CD14-positive monocyte (primary cell): Measurements from ENCODE around the gene LTF. TPM values are rescaled to one million over a fixed set of nuclear protein-coding genes. Genes with fewer than 3 reads are reported as not detected.

Experiments
- DNase-seq, 3 donors: peaks; one replicate each; pipeline ENCODE4 v3.0.0-alpha.2; 2011 to 2022
- H2AFZ ChIP-seq: 2 replicates; pipeline ENCODE4 v1.6.0; 2012; ENCODE audit warnings: mild to moderate bottlenecking, low read depth, low read length, inconsistent platforms; ENCODE audit not compliant: insufficient read depth, poor library complexity, severe bottlenecking
- H3K27ac ChIP-seq, 2 donors: 1 replicate in 1 of 2; 2 replicates in 1 of 2; pipeline ENCODE4 v1.5.1; 2012 to 2013; ENCODE audit warnings: low read length in 2 of 2, control low read depth in 1 of 2, inconsistent platforms in 1 of 2, low read depth in 1 of 2, mild to moderate bottlenecking in 1 of 2
- H3K27me3 ChIP-seq, 2 donors: one replicate each; pipeline versions ENCODE4 v1.6.0 to v1.6.1; 2011 to 2013; ENCODE audit warnings: low read length in 2 of 2; ENCODE audit not compliant: control insufficient read depth in 2 of 2, insufficient read depth in 2 of 2
- H3K36me3 ChIP-seq, 2 donors: replicated peaks in 1 of 2; 1 replicate in 1 of 2; 2 replicates in 1 of 2; pipeline versions ENCODE4 v1.5.1 to v1.6.1; 2012 to 2013; ENCODE audit warnings: low read length in 2 of 2, control low read depth in 1 of 2, inconsistent platforms in 1 of 2, mild to moderate bottlenecking in 1 of 2; ENCODE audit not compliant: insufficient read depth in 2 of 2, control insufficient read depth in 1 of 2
- H3K4me1 ChIP-seq, 2 donors: 1 replicate in 1 of 2; 2 replicates in 1 of 2; pipeline versions ENCODE4 v1.5.1 to v1.6.1; 2012 to 2013; ENCODE audit warnings: low read length in 2 of 2, control low read depth in 1 of 2, inconsistent platforms in 1 of 2, mild to moderate bottlenecking in 1 of 2, moderate library complexity in 1 of 2; ENCODE audit not compliant: insufficient read depth in 2 of 2, control insufficient read depth in 1 of 2
- H3K4me2 ChIP-seq: replicated peaks from 2 replicates; pipeline ENCODE3; 2012; ENCODE audit warnings: low read length, moderate library complexity, mild to moderate bottlenecking; ENCODE audit not compliant: poor library complexity, severe bottlenecking; ENCODE audit errors: extremely low read depth
- H3K4me3 ChIP-seq, 3 experiments: fragments of 200-600 bp in 1 of 3; sonication (generic) in 1 of 3; replicated peaks in 1 of 3; 1 replicate in 2 of 3; 2 replicates in 1 of 3; pipeline ENCODE4 v1.5.1; 2011 to 2013; ENCODE audit warnings: low read length in 3 of 3, mild to moderate bottlenecking in 3 of 3, control low read depth in 2 of 3, low read depth in 2 of 3, inconsistent platforms in 1 of 3, moderate library complexity in 1 of 3
- H3K79me2 ChIP-seq: 2 replicates; pipeline ENCODE4 v1.6.0; 2012; ENCODE audit warnings: mild to moderate bottlenecking, control low read depth, inconsistent platforms, low read length, moderate library complexity; ENCODE audit not compliant: insufficient read depth
- H3K9ac ChIP-seq: 2 replicates; pipeline ENCODE4 v1.6.0; 2017; ENCODE audit warnings: low read length, mild to moderate bottlenecking; ENCODE audit not compliant: insufficient read depth, poor library complexity, severe bottlenecking
- H3K9me3 ChIP-seq, 2 donors: replicated peaks in 1 of 2; 1 replicate in 1 of 2; 2 replicates in 1 of 2; pipeline versions ENCODE4 v1.5.1 to v1.6.1; 2012 to 2013; ENCODE audit warnings: low read length in 2 of 2, control low read depth in 1 of 2; ENCODE audit not compliant: control insufficient read depth in 1 of 2, insufficient read depth in 1 of 2
- H4K20me1 ChIP-seq: 2 replicates; pipeline ENCODE4 v1.6.0; 2012; ENCODE audit warnings: mild to moderate bottlenecking, low read length, control low read depth, moderate library complexity; ENCODE audit not compliant: insufficient read depth
- H3K27ac Mint-ChIP-seq, 7 donors: one replicate each; pipeline ENCODE4 v1.8.0; 2020; ENCODE audit warnings: mild to moderate bottlenecking in 7 of 7, mixed read lengths in 7 of 7, moderate library complexity in 6 of 7, inconsistent platforms in 2 of 7
- H3K27me3 Mint-ChIP-seq, 3 donors: one replicate each; pipeline ENCODE4 v1.8.0; 2021 to 2022; ENCODE audit warnings: low read depth in 3 of 3, mild to moderate bottlenecking in 3 of 3, mixed read lengths in 3 of 3, moderate library complexity in 3 of 3, inconsistent platforms in 1 of 3
- H3K36me3 Mint-ChIP-seq, 2 donors: one replicate each; pipeline ENCODE4 v1.8.0; 2020; ENCODE audit warnings: mixed read lengths in 2 of 2, inconsistent platforms in 1 of 2, mild to moderate bottlenecking in 1 of 2
- H3K4me1 Mint-ChIP-seq: one replicate; pipeline ENCODE4 v1.8.0; 2020; ENCODE audit warnings: mild to moderate bottlenecking, mixed read lengths
- H3K4me3 Mint-ChIP-seq, 2 donors: one replicate each; pipeline ENCODE4 v1.8.0; 2020; ENCODE audit warnings: mild to moderate bottlenecking in 2 of 2, mixed read lengths in 2 of 2, moderate library complexity in 1 of 2
- H3K9me3 Mint-ChIP-seq, 7 donors: one replicate each; pipeline ENCODE4 v1.8.0; 2020 to 2022; ENCODE audit warnings: mixed read lengths in 7 of 7, mild to moderate bottlenecking in 6 of 7, moderate library complexity in 6 of 7, inconsistent platforms in 2 of 7
- CTCF ChIP-seq: fragments of 200-600 bp; IDR thresholded peaks from one replicate; pipeline ENCODE4 v1.8.0; 2022; ENCODE audit warnings: antibody characterized with exemption, mild to moderate bottlenecking
- WGBS: methylation state at CpG from one replicate; pipeline ENCODE4 v1.1.5; 2013; ENCODE audit warnings: missing lambda C conversion rate; ENCODE audit not compliant: insufficient coverage; 5-methylcytosine and 5-hydroxymethylcytosine counted together
- intact Hi-C, 2 donors: fragments of 100-400 bp; cut with micrococcal nuclease; formaldehyde crosslinking; loops; one replicate each; pipeline versions ENCODE4 v1.15.0 to v1.15.1; 2023
- polyA plus RNA-seq, 3 donors: library from polyadenylated mRNA; depleted of rRNA in 1 of 3; unstranded in 2 of 3; stranded (reverse) in 1 of 3; fragments of 300-500 nt in 2 of 3; fragments of >200 nt in 1 of 3; fragmentation: Illumina TruSeq in 2 of 3; gene quantifications; 1 replicate in 2 of 3; 2 replicates in 1 of 3; pipeline ENCODE4 v1.2.3, GENCODE V29; 2012 to 2021

The LTF gene
- polyA plus RNA-seq, 3 donors = not detected

GRCh38 chr3:46407970-46408369 lies 56.7 kb downstream of the LTF start:
- Histone ChIP-seq H3K4me3 (peak overlapping the region; percentile 34 to 74 (median 55)), H3K27ac (peak overlapping the region; percentile 97 to 100), H3K4me1 (peaks cover 43 to 55% of the 10 kb centered on the region in 2 donors), H3K9me3 (no peaks in the 10 kb centered on the region), H3K79me2 (peaks cover 10% of the 10 kb centered on the region), H2AFZ (peak overlapping the region; percentile 56), H3K4me2 (peak overlapping the region; percentile 68), H3K9ac (peak overlapping the region; percentile 85), H3K36me3 (peaks cover 6 to 9% of the 10 kb centered on the region in 2 donors), H3K27me3 (no peaks in the 10 kb centered on the region), H4K20me1 (no peaks in the 10 kb centered on the region)
- WGBS = 93% methylated on average over 6 of the region's 7 CpGs
- Mint-ChIP-seq H3K4me1 (peaks cover 67% of the 10 kb centered on the region), H3K9me3 (no peaks in the 10 kb centered on the region), H3K4me3 (peak overlapping the region; percentile 81 to 95), H3K27me3 (peaks cover 0 to 8% (median 0%) of the 10 kb centered on the region in 3 donors), H3K36me3 (peaks cover 21 to 29% of the 10 kb centered on the region in 2 donors), H3K27ac (peak overlapping the region; percentile 100)
- intact Hi-C loops = loop anchor here in 1 of 2 donors (2.0 to 10.0 kb wide), 4 partner anchors 41 to 1241 kb away; no protein-coding TSS in a partner anchor
- no peak for TF ChIP-seq CTCF
- DNase-seq = peak in 1 of 3 donors; percentile 59

- H3K79me2 ChIP-seq = peaks cover 10% of the 10 kb centered on the region
- H3K9me3 ChIP-seq = no peaks in the 10 kb centered on the region
- Mint-ChIP-seq H3K4me3 (peak within 1 kb of the TSS; percentile 81 to 95), H3K9me3 (no peaks in the 10 kb centered on the region), H3K36me3 (peaks cover 21 to 29% of the 10 kb centered on the region in 2 donors), H3K27ac (peak within 1 kb of the TSS; percentile 100), H3K27me3 (peaks cover 0 to 7% (median 0%) of the 10 kb centered on the region in 3 donors), H3K4me1 (peaks cover 58% of the 10 kb centered on the region)
- H4K20me1 ChIP-seq = no peaks in the 10 kb centered on the region
- H3K9ac ChIP-seq = peak within 1 kb of the TSS; percentile 85
- WGBS = 25% methylated on average over 15 of the region's 20 CpGs
- intact Hi-C loops = loop anchor here in 1 of 2 donors (2.0 to 10.0 kb wide), 4 partner anchors 40 to 1240 kb away; no protein-coding TSS in a partner anchor
- peak; percentile 91 to 98 (median 94) for DNase-seq
- H2AFZ ChIP-seq = peak within 1 kb of the TSS; percentile 56
- peaks cover 43 to 47% of the 10 kb centered on the region in 2 donors for H3K4me1 ChIP-seq
- H3K4me2 ChIP-seq = peak within 1 kb of the TSS; percentile 68
- peak within 1 kb of the TSS; percentile 97 to 100 for H3K27ac ChIP-seq
- H3K27me3 ChIP-seq = no peaks in the 10 kb centered on the region
- H3K36me3 ChIP-seq = peaks cover 6 to 9% of the 10 kb centered on the region in 2 donors
- no peak for TF ChIP-seq CTCF
- H3K4me3 ChIP-seq = peak within 1 kb of the TSS; percentile 34 to 74 (median 55)
These were observed 57.7 kb downstream of the LTF start, which contains the start of the genes CCR5AS and CCRL2 for GRCh38 chr3:46406788-46407611. CCR5AS (minus strand) TSS chr3:46407066. CCRL2 (plus strand) TSS chr3:46407259; CDS start chr3:46408080, 821 bp downstream.
